Measurements from ENCODE around the gene PHC3. TPM values are rescaled to one million over a fixed set of nuclear protein-coding genes. Genes with fewer than 3 reads are reported as not detected.
"Not testable (repeated sequence)": the region's sequence is repeated elsewhere in the genome, so short reads cannot be mapped to it uniquely, and the experiment has no call there.

The PHC3 gene
- total and polyA plus RNA-seq, 2 experiments from 2014 or later, result 24.5 to 25.2 TPM

- Histone ChIP-seq H3K27ac (peak within 1 kb of the TSS; percentile 100), H3K4me1 (ENCODE audit: low read depth) (peaks cover 2% of the 10 kb centered on the region), H3K36me3 (no peaks in the 10 kb centered on the region), H3K9me3 (ENCODE audit: low read depth) (no peaks in the 10 kb centered on the region), H3K4me3 (peak within 1 kb of the TSS; percentile 65), H3K27me3 (no peaks in the 10 kb centered on the region)
- peak; percentile 98 to 99 for DNase-seq (ENCODE audit: low read depth in 1 of 2, low spot score in 1 of 2)
- TF ChIP-seq, protein P1, sequence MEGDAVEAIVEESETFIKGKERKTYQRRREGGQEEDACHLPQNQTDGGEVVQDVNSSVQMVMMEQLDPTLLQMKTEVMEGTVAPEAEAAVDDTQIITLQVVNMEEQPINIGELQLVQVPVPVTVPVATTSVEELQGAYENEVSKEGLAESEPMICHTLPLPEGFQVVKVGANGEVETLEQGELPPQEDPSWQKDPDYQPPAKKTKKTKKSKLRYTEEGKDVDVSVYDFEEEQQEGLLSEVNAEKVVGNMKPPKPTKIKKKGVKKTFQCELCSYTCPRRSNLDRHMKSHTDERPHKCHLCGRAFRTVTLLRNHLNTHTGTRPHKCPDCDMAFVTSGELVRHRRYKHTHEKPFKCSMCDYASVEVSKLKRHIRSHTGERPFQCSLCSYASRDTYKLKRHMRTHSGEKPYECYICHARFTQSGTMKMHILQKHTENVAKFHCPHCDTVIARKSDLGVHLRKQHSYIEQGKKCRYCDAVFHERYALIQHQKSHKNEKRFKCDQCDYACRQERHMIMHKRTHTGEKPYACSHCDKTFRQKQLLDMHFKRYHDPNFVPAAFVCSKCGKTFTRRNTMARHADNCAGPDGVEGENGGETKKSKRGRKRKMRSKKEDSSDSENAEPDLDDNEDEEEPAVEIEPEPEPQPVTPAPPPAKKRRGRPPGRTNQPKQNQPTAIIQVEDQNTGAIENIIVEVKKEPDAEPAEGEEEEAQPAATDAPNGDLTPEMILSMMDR (IDR thresholded peaks at IDR 0.05; ENCODE audit: low read depth, low read length), result no peak
These were observed 40.6 kb upstream of the PHC3 start, which contains the start of gene PRKCI for GRCh38 chr3:170221924-170222646. Gene PRKCI (plus strand): TSS chr3:170222424. CDS start chr3:170222670, 246 bp downstream.

- Histone ChIP-seq H3K36me3 (no peaks in the 10 kb centered on the region), H3K4me1 (ENCODE audit: low read depth) (peaks cover 2% of the 10 kb centered on the region), H3K27ac (no peak overlapping the region), H3K4me3 (no peak overlapping the region), H3K9me3 (ENCODE audit: low read depth) (no peaks in the 10 kb centered on the region), H3K27me3 (no peaks in the 10 kb centered on the region)
- TF ChIP-seq, protein P1 (IDR thresholded peaks at IDR 0.05; ENCODE audit: low read depth, low read length), result no peak
- DNase-seq (ENCODE audit: low read depth in 1 of 2, low spot score in 1 of 2), result no peak
These were observed 39.3 kb upstream of the PHC3 start for GRCh38 chr3:170220871-170221270.

GRCh38 chr3:170219850-170220249 is 38.3 kb upstream of the PHC3 start:
- DNase-seq (ENCODE audit: low read depth in 1 of 2, low spot score in 1 of 2), result no peak
- H3K4me1 ChIP-seq (ENCODE audit: low read depth), result peaks cover 2% of the 10 kb centered on the region
- no peak overlapping the region for H3K4me3 ChIP-seq
- H3K36me3 ChIP-seq, result no peaks in the 10 kb centered on the region
- TF ChIP-seq, protein P1 (IDR thresholded peaks at IDR 0.05; ENCODE audit: low read depth, low read length), result no peak
- H3K27ac ChIP-seq, result no peak overlapping the region
- no peaks in the 10 kb centered on the region for H3K27me3 ChIP-seq
- H3K9me3 ChIP-seq (ENCODE audit: low read depth), result no peaks in the 10 kb centered on the region

DNA sequence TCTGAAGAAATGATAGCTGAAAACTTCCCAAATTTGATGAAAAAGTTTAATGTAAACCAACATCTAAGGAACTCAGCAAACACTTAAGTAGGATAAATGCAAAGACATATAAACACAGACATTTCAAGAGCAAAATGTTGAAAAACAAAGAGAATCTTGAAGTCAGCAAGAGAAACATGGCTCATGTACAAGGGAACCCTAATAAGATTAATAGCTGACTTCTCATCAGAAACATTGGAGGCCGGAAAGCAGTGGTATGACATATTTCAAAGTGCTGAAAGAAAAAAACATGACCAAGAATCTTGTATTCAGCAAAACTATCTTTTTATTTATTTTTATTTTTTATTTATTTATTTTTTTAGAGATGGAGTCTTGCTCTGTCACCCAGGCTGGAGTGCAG is 30.1 kb upstream of the PHC3 start:
- no peak for DNase-seq (ENCODE audit: low read depth in 1 of 2, low spot score in 1 of 2)
- no peaks in the 10 kb centered on the region for H3K4me1 ChIP-seq (ENCODE audit: low read depth)
- H3K4me3 ChIP-seq, result no peak overlapping the region
- TF ChIP-seq, protein P1 (IDR thresholded peaks at IDR 0.05; ENCODE audit: low read depth, low read length), result no peak
- H3K9me3 ChIP-seq (ENCODE audit: low read depth), result no peaks in the 10 kb centered on the region
- no peak overlapping the region for H3K27ac ChIP-seq
- H3K36me3 ChIP-seq, result no peaks in the 10 kb centered on the region
- H3K27me3 ChIP-seq, result no peaks in the 10 kb centered on the region

DNA sequence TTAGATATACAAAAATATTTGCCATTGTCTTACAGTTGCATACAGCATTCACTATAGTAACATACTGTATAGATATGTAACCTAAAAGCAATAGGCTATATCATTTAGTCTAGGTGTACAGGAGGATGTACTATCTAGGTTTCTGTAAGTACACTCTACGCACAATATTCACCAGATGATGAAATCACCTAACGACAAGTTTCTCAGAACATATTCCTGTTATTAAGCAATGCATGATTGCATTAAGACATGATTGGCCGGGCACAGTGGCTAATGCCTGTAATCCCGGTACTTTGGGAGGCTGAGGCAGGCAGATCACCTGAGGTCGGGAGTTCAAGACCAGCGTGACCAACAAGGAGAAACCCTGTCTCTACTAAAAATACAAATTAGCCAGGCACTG is 26.2 kb upstream of the PHC3 start:
- Histone ChIP-seq H3K4me1 (ENCODE audit: low read depth) (peaks cover 5% of the 10 kb centered on the region), H3K9me3 (ENCODE audit: low read depth) (no peaks in the 10 kb centered on the region), H3K4me3 (no peak overlapping the region), H3K27me3 (no peaks in the 10 kb centered on the region), H3K36me3 (no peaks in the 10 kb centered on the region), H3K27ac (no peak overlapping the region)
- TF ChIP-seq, protein P1 (IDR thresholded peaks at IDR 0.05; ENCODE audit: low read depth, low read length), result no peak
- DNase-seq (ENCODE audit: low read depth in 1 of 2, low spot score in 1 of 2), result peak in 1 of 2 donors; percentile 46

GRCh38 chr3:170206164-170206762 is 24.7 kb upstream of the PHC3 start:
- H3K9me3 ChIP-seq (ENCODE audit: low read depth); H3K27me3 ChIP-seq; H3K4me1 ChIP-seq (ENCODE audit: low read depth); H3K27ac ChIP-seq; H3K4me3 ChIP-seq; H3K36me3 ChIP-seq; DNase-seq (ENCODE audit: low read depth in 1 of 2, low spot score in 1 of 2): not testable (repeated sequence)

Measured in cardiac muscle cell (in vitro differentiated cells and primary cell).